A549 (cell line): ENCODE data around the gene FNDC1. TPM values are rescaled to one million over a fixed set of nuclear protein-coding genes. Genes with fewer than 3 reads are reported as not detected.

Experiments used
- ATAC-seq, 2 experiments: fragments of 200-7000 bp in 1 of 2; fragments of >200 bp in 1 of 2; cut with Nextera tagmentation in 1 of 2; cut with Tn5 transposase in 1 of 2; 3 replicates each; pipeline versions ENCODE4 v1.8.0 to v1.9.1; 2018 to 2020; ENCODE audit warnings: mild to moderate bottlenecking in 1 of 2, moderate library complexity in 1 of 2
- CTCF ChIA-PET: fragments of 300-600 bp; sonication (Branson Sonifier 250); formaldehyde crosslinking; extraction: SDS; loops from one replicate; lab custom pipeline; 2021; ENCODE audit warnings: antibody characterized with exemption, inconsistent platforms; lab: Yijun Ruan, JAX
- POLR2A ChIA-PET: fragments of 350-600 bp; formaldehyde crosslinking; extraction: SDS; loops from one replicate; lab custom pipeline; 2021; ENCODE audit warnings: antibody characterized with exemption, inconsistent platforms; lab: Yijun Ruan, JAX
- DNase-seq, 2 experiments: peaks; one replicate each; pipeline versions ENCODE4 v3.0.0 to v3.0.0-alpha.2; 2011 to 2016; ENCODE audit warnings: low read depth in 1 of 2, low spot score in 1 of 2
- FAIRE-seq: peaks from 2 replicates; lab custom pipeline; 2011; peaks lifted over from hg19 to GRCh38; lab: Jason Lieb, UNC
- H3K27ac ChIP-seq, 2 experiments: fragments of >200 bp; sonication (Bioruptor Twin); formaldehyde crosslinking; 3 replicates each; pipeline ENCODE4 v1.5.1; 2016 to 2017
- H3K4me1 ChIP-seq: fragments of >200 bp; sonication (Bioruptor Twin); formaldehyde crosslinking; 3 replicates; pipeline ENCODE4 v1.6.1; 2016
- H3K4me2 ChIP-seq: fragments of >200 bp; sonication (Bioruptor Twin); formaldehyde crosslinking; 3 replicates; pipeline ENCODE4 v1.6.1; 2016
- H3K4me3 ChIP-seq: fragments of >200 bp; sonication (Bioruptor Twin); formaldehyde crosslinking; 3 replicates; pipeline ENCODE4 v1.5.1; 2016
- H3K9me3 ChIP-seq: fragments of >200 bp; sonication (Bioruptor Twin); formaldehyde crosslinking; 3 replicates; pipeline ENCODE4 v1.6.1; 2016
- BCL3 ChIP-seq: fragments of >200 bp; sonication (Bioruptor Twin); formaldehyde crosslinking; IDR thresholded peaks from 3 replicates; pipeline ENCODE4 v1.6.1; 2016
- BHLHE40 ChIP-seq: IDR thresholded peaks from 2 replicates; pipeline ENCODE4 v1.6.1; 2012; ENCODE audit warnings: low read depth, low read length, inconsistent platforms
- CBX2 ChIP-seq: fragments of 200-600 bp; sonication (generic); IDR thresholded peaks from 2 replicates; pipeline ENCODE4 v1.6.1; 2016; ENCODE audit warnings: low read depth, mild to moderate bottlenecking, borderline replicate concordance
- CBX8 ChIP-seq: fragments of 200-600 bp; sonication (generic); IDR thresholded peaks from 2 replicates; pipeline ENCODE4 v1.6.1; 2016
- CEBPB ChIP-seq, 2 experiments: fragments of >200 bp in 1 of 2; sonication (Bioruptor Twin) in 1 of 2; formaldehyde crosslinking in 1 of 2; IDR thresholded peaks; 2 replicates each; pipeline ENCODE4 v1.6.1; 2012 to 2016
- CHD2 ChIP-seq: fragments of 150-350 bp; IDR thresholded peaks from 2 replicates; pipeline ENCODE4 v1.6.1; 2014; ENCODE audit warnings: low read length; ENCODE audit not compliant: partially characterized antibody
- CTCF ChIP-seq: fragments of >200 bp; sonication (Bioruptor Twin); formaldehyde crosslinking; IDR thresholded peaks from 3 replicates; pipeline ENCODE4 v1.5.1; 2016
- EHMT2 ChIP-seq: fragments of 200-600 bp; sonication (generic); IDR thresholded peaks from 2 replicates; pipeline ENCODE4 v1.6.1; 2016; ENCODE audit warnings: antibody characterized with exemption, low read depth, mild to moderate bottlenecking, moderate library complexity
- FOSB ChIP-seq: fragments of 250-450 bp; sonication (Bioruptor Pico); IDR thresholded peaks from 2 replicates; pipeline ENCODE4 v1.5.0; 2020; ENCODE audit warnings: mild to moderate bottlenecking, moderate library complexity
- FOSL2 ChIP-seq, 2 experiments: fragments of 450-650 bp in 1 of 2; fragments of >200 bp in 1 of 2; sonication (Bioruptor Twin) in 1 of 2; formaldehyde crosslinking; IDR thresholded peaks; 2 replicates each; pipeline versions ENCODE4 v1.5.0 to v1.6.1; 2016 to 2020; ENCODE audit warnings: mild to moderate bottlenecking in 1 of 2, moderate library complexity in 1 of 2
- FOXS1 ChIP-seq: fragments of 250-450 bp; sonication (Bioruptor Pico); IDR thresholded peaks from 2 replicates; pipeline ENCODE4 v1.5.0; 2020; ENCODE audit warnings: mild to moderate bottlenecking, moderate library complexity
- GATA3 ChIP-seq: IDR thresholded peaks from 2 replicates; pipeline ENCODE4 v1.6.1; 2012; ENCODE audit warnings: borderline replicate concordance
- HDAC2 ChIP-seq: fragments of 200-600 bp; sonication (generic); IDR thresholded peaks from 2 replicates; pipeline ENCODE4 v1.6.1; 2016
- HOXB13 ChIP-seq: fragments of 250-450 bp; sonication (Bioruptor Pico); IDR thresholded peaks from 2 replicates; pipeline ENCODE4 v1.5.0; 2020; ENCODE audit warnings: low read depth, mild to moderate bottlenecking, moderate library complexity
- JUN ChIP-seq, 2 experiments: fragments of >200 bp; sonication (Bioruptor Twin); formaldehyde crosslinking; IDR thresholded peaks; 2 replicates in 1 of 2; 3 replicates in 1 of 2; pipeline ENCODE4 v1.6.1; 2016 to 2017
- KDM1A ChIP-seq: fragments of 200-600 bp; sonication (generic); IDR thresholded peaks from 2 replicates; pipeline ENCODE4 v1.6.1; 2016; ENCODE audit warnings: low read depth, mild to moderate bottlenecking
- KDM5A ChIP-seq: fragments of 200-600 bp; sonication (generic); IDR thresholded peaks from 2 replicates; pipeline ENCODE4 v1.6.1; 2016; ENCODE audit warnings: antibody characterized with exemption, mild to moderate bottlenecking
- MAFK ChIP-seq: fragments of 450-650 bp; IDR thresholded peaks from 2 replicates; pipeline ENCODE4 v1.6.1; 2014; ENCODE audit not compliant: partially characterized antibody
- NFE2L2 ChIP-seq: fragments of 150-350 bp; conservative IDR thresholded peaks from 2 replicates; pipeline ENCODE4 v1.6.1; 2014; ENCODE audit warnings: low read length
- POLR2A ChIP-seq: IDR thresholded peaks from 2 replicates; pipeline ENCODE4 v1.6.1; 2012; ENCODE audit warnings: mild to moderate bottlenecking, low read length
- POLR2AphosphoS2 ChIP-seq: conservative IDR thresholded peaks from 2 replicates; pipeline ENCODE4 v1.6.1; 2012; ENCODE audit warnings: low read length, improper control_type of control experiment, inconsistent platforms
- RARB ChIP-seq: fragments of 250-450 bp; sonication (Bioruptor Pico); IDR thresholded peaks from 2 replicates; pipeline ENCODE4 v1.8.0; 2021; ENCODE audit warnings: mild to moderate bottlenecking, moderate library complexity
- RFX5 ChIP-seq: fragments of 450-650 bp; IDR thresholded peaks from 2 replicates; pipeline ENCODE4 v1.7.1; 2014; ENCODE audit warnings: antibody characterized with exemption, mild to moderate bottlenecking, moderate library complexity
- RNF2 ChIP-seq: fragments of 200-600 bp; sonication (generic); IDR thresholded peaks from 2 replicates; pipeline ENCODE4 v1.6.1; 2016; ENCODE audit warnings: low read depth, mild to moderate bottlenecking, antibody characterized with exemption, moderate library complexity, borderline replicate concordance
- SMC3 ChIP-seq: fragments of >200 bp; sonication (Bioruptor Twin); formaldehyde crosslinking; IDR thresholded peaks from 3 replicates; pipeline ENCODE4 v1.6.1; 2018; ENCODE audit warnings: inconsistent platforms
- SREBF2 ChIP-seq: fragments of 450-650 bp; IDR thresholded peaks from 2 replicates; pipeline ENCODE4 v1.6.1; 2014; ENCODE audit warnings: mild to moderate bottlenecking, moderate library complexity
- ZSCAN20 ChIP-seq: fragments of 250-450 bp; sonication (Bioruptor Pico); IDR thresholded peaks from 2 replicates; pipeline ENCODE4 v1.8.0; 2022; ENCODE audit warnings: mild to moderate bottlenecking, moderate library complexity
- WGBS: methylation state at CpG from one replicate; pipeline ENCODE4 v1.1.6; 2017; ENCODE audit errors: missing lambda C conversion rate; 5-methylcytosine and 5-hydroxymethylcytosine counted together
- polyA plus RNA-seq, 4 experiments: library from polyadenylated mRNA; depleted of rRNA in 3 of 4; stranded (reverse); fragments of >200 nt; fragmentation: RNase III in 1 of 4; extraction: RNeasy Plus Mini Kit Qiagen cat#74134 plus additional on column Dnase treatment in 1 of 4; gene quantifications; 2 replicates in 3 of 4; 3 replicates in 1 of 4; pipeline ENCODE4 v1.2.3, GENCODE V29; 2011 to 2017
- TF ChIP-seq, protein P1 (sequence below): IDR thresholded peaks from 2 replicates; pipeline ENCODE4 v1.6.1; 2012; ENCODE audit warnings: low read depth, borderline replicate concordance

FNDC1 gene
- polyA plus RNA-seq, 2 of the 4 experiments (the other 2 are of a cell fraction): 0.01 TPM; not detected in 1

DNA sequence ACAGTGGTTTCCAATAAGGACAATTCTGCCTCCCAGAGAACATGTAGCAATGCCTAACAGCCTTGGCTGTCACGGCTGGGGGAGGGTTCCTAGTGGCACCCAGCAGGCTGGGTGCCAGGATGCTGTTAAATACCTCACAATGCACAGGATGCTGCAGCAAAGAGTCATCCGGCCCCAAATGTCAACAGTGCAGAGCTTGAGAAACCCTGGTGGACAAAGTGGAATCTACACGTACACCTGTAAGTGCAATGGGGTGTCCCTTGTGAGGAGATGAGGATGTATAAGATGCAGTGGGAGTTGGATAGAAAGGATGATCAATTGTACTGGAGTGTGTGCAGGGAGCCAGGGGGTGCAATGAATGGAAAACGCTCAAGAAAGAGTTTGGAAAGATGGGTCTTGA is 142.4 kb downstream of the FNDC1 start:
- FAIRE-seq (no peak), DNase-seq (no peak), ATAC-seq (peak; percentile 43 to 50; a peak in 1 of 6 replicates)
- ChIA-PET CTCF (no interaction called here), POLR2A (no interaction called here)
- TF ChIP-seq GATA3 (no peak), RFX5 (no peak), KDM5A (no peak), HDAC2 (no peak), BHLHE40 (no peak), ZSCAN20 (no peak), EHMT2 (no peak), BCL3 (no peak), CBX2 (no peak)
- no peak overlapping the region for H3K4me2 ChIP-seq
- no peak overlapping the region for H3K4me3 ChIP-seq
- H3K9me3 ChIP-seq: no peaks in the 10 kb centered on the region
- H3K27ac ChIP-seq: no peak overlapping the region
- 2% methylated on average over 4 of the region's 4 CpGs for WGBS
- no peaks in the 10 kb centered on the region for H3K4me1 ChIP-seq

- CTCF ChIA-PET: no interaction called here
- WGBS: 0% methylated on average over 1 of the region's 1 CpG
Observed at GRCh38 chr6:159312206-159312605, 143.0 kb downstream of the FNDC1 start.

DNA sequence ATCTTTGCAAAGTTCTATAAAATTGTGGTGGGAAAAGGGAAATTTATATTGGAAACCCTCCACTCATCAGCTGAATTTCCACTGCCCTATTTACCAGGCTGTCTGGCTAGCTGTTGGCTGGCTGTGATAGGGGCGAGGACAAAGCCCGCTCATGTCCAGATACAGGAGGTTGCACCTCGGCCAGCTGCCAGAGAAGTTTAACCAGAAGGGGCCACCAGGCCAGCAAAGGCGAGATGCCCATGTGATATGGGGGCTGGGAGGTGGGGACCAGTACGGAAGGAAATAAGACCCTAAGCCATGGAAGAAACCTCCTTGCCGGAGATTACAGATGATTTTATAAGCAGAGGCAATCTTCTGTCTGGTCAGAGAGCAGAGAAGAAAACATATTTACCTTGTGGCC is 143.8 kb downstream of the FNDC1 start:
- no peak overlapping the region for H3K4me3 ChIP-seq
- TF ChIP-seq SMC3 (no peak), FOSL2 (IDR thresholded peaks at IDR 0.05) (no peak), FOSL2 (CRISPR knock-in tag; IDR thresholded peaks at IDR 0.05) (no peak), MAFK (no peak)
- TF ChIP-seq, protein P1, sequence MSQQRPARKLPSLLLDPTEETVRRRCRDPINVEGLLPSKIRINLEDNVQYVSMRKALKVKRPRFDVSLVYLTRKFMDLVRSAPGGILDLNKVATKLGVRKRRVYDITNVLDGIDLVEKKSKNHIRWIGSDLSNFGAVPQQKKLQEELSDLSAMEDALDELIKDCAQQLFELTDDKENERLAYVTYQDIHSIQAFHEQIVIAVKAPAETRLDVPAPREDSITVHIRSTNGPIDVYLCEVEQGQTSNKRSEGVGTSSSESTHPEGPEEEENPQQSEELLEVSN: no peak
- 20% methylated on average over 6 of the region's 6 CpGs for WGBS
- ChIA-PET POLR2A (no interaction called here), CTCF (no interaction called here)
- H3K4me1 ChIP-seq: no peaks in the 10 kb centered on the region
- no peak overlapping the region for H3K4me2 ChIP-seq
- ATAC-seq (no peak), DNase-seq (no peak), FAIRE-seq (no peak)
- no peaks in the 10 kb centered on the region for H3K9me3 ChIP-seq
- H3K27ac ChIP-seq: no peak overlapping the region

More at GRCh38 chr6:159312206-159312605, 143.0 kb downstream of the FNDC1 start:
- TF ChIP-seq RARB (CRISPR knock-in tag): no peak
- no peak for TF ChIP-seq FOSL2 (IDR thresholded peaks at IDR 0.05)
- TF ChIP-seq FOSL2 (CRISPR knock-in tag; IDR thresholded peaks at IDR 0.05): no peak
- TF ChIP-seq SREBF2: no peak
- no peak for TF ChIP-seq POLR2AphosphoS2
- no peak for TF ChIP-seq HOXB13 (CRISPR knock-in tag)
- TF ChIP-seq CBX8: no peak
- no peak for TF ChIP-seq ZSCAN20
- TF ChIP-seq JUN (IDR thresholded peaks at IDR 0.05): no peak
- no peak for TF ChIP-seq NFE2L2
- no peak for TF ChIP-seq POLR2A
- no peak for TF ChIP-seq CEBPB (IDR thresholded peaks at IDR 0.05)
- no peak for TF ChIP-seq FOXS1 (CRISPR knock-in tag)
- TF ChIP-seq FOSB (CRISPR knock-in tag): no peak
- TF ChIP-seq CHD2: no peak
- TF ChIP-seq KDM1A: no peak
- TF ChIP-seq RNF2: no peak
- no peak for TF ChIP-seq CTCF
- no peak overlapping the region for H3K27ac ChIP-seq
- H3K4me3 ChIP-seq: no peak overlapping the region
- H3K9me3 ChIP-seq: no peaks in the 10 kb centered on the region
- no peak overlapping the region for H3K4me2 ChIP-seq
- FAIRE-seq (no peak), DNase-seq (no peak), ATAC-seq (no peak)
- POLR2A ChIA-PET: no interaction called here
- no peaks in the 10 kb centered on the region for H3K4me1 ChIP-seq
